ENCODE measurements around the gene MSX1.

The MSX1 gene

GRCh38 chr4:4871242-4871572 lies 11.7 kb downstream of the MSX1 start:
- DNase-seq: no peak

GRCh38 chr4:4871573-4872313 lies 12.3 kb downstream of the MSX1 start:
- DNase-seq: no peak

GRCh38 chr4:4872314-4872903 lies 12.9 kb downstream of the MSX1 start:
- no peak for DNase-seq

GRCh38 chr4:4873203-4873602 lies 13.7 kb downstream of the MSX1 start:
- no peak for DNase-seq

- DNase-seq: no peak
Observed at GRCh38 chr4:4874254-4874653, 14.8 kb downstream of the MSX1 start.

GRCh38 chr4:4875147-4875546 lies 15.7 kb downstream of the MSX1 start:
- DNase-seq: no peak

- DNase-seq: no peak
Observed at GRCh38 chr4:4875611-4876010, 16.1 kb downstream of the MSX1 start.

GRCh38 chr4:4876945-4877661 lies 17.6 kb downstream of the MSX1 start:
- DNase-seq: no peak

- DNase-seq: no peak
Observed at GRCh38 chr4:4880492-4880891, 21.0 kb downstream of the MSX1 start.

- no peak for DNase-seq
Observed at GRCh38 chr4:4881432-4881831, 22.0 kb downstream of the MSX1 start.

GRCh38 chr4:4884611-4885010 lies 25.1 kb downstream of the MSX1 start:
- DNase-seq: no peak

- DNase-seq: no peak
Observed at GRCh38 chr4:4887426-4887825, 28.0 kb downstream of the MSX1 start.

GRCh38 chr4:4888695-4889094 lies 29.2 kb downstream of the MSX1 start:
- DNase-seq: no peak

- no peak for DNase-seq
Observed at GRCh38 chr4:4889781-4890180, 30.3 kb downstream of the MSX1 start.

GRCh38 chr4:4890574-4891255 lies 31.2 kb downstream of the MSX1 start:
- DNase-seq: no peak

- no peak for DNase-seq
Observed at GRCh38 chr4:4893721-4894120, 34.3 kb downstream of the MSX1 start.

- no peak for DNase-seq
Observed at GRCh38 chr4:4899202-4899925, 39.9 kb downstream of the MSX1 start.

- no peak for DNase-seq
Observed at GRCh38 chr4:4901877-4902276, 42.4 kb downstream of the MSX1 start.

GRCh38 chr4:4912155-4912554 lies 52.7 kb downstream of the MSX1 start:
- no peak for DNase-seq

- DNase-seq: no peak
Observed at GRCh38 chr4:4913147-4913561, 53.7 kb downstream of the MSX1 start.
